CD14-positive monocyte (primary cell): ENCODE measurements around the gene SMURF2. TPM values are rescaled to one million over a fixed set of nuclear protein-coding genes. Genes with fewer than 3 reads are reported as not detected.
A peak's percentile ranks its signal among the peaks of the same experiment; 100 is the strongest.

ENCODE experiments used
- DNase-seq, 3 donors: peaks; one replicate each; pipeline ENCODE4 v3.0.0-alpha.2; 2011 to 2022
- H2AFZ ChIP-seq: 2 replicates; pipeline ENCODE4 v1.6.0; 2012; ENCODE audit warnings: mild to moderate bottlenecking, low read depth, low read length, inconsistent platforms; ENCODE audit not compliant: insufficient read depth, poor library complexity, severe bottlenecking
- H3K27ac ChIP-seq, 2 donors: 1 replicate in 1 of 2; 2 replicates in 1 of 2; pipeline ENCODE4 v1.5.1; 2012 to 2013; ENCODE audit warnings: low read length in 2 of 2, control low read depth in 1 of 2, inconsistent platforms in 1 of 2, low read depth in 1 of 2, mild to moderate bottlenecking in 1 of 2
- H3K27me3 ChIP-seq, 2 donors: one replicate each; pipeline versions ENCODE4 v1.6.0 to v1.6.1; 2011 to 2013; ENCODE audit warnings: low read length in 2 of 2; ENCODE audit not compliant: control insufficient read depth in 2 of 2, insufficient read depth in 2 of 2
- H3K36me3 ChIP-seq, 2 donors: replicated peaks in 1 of 2; 1 replicate in 1 of 2; 2 replicates in 1 of 2; pipeline versions ENCODE4 v1.5.1 to v1.6.1; 2012 to 2013; ENCODE audit warnings: low read length in 2 of 2, control low read depth in 1 of 2, inconsistent platforms in 1 of 2, mild to moderate bottlenecking in 1 of 2; ENCODE audit not compliant: insufficient read depth in 2 of 2, control insufficient read depth in 1 of 2
- H3K4me1 ChIP-seq, 2 donors: 1 replicate in 1 of 2; 2 replicates in 1 of 2; pipeline versions ENCODE4 v1.5.1 to v1.6.1; 2012 to 2013; ENCODE audit warnings: low read length in 2 of 2, control low read depth in 1 of 2, inconsistent platforms in 1 of 2, mild to moderate bottlenecking in 1 of 2, moderate library complexity in 1 of 2; ENCODE audit not compliant: insufficient read depth in 2 of 2, control insufficient read depth in 1 of 2
- H3K4me2 ChIP-seq: replicated peaks from 2 replicates; pipeline ENCODE3; 2012; ENCODE audit warnings: low read length, moderate library complexity, mild to moderate bottlenecking; ENCODE audit not compliant: poor library complexity, severe bottlenecking; ENCODE audit errors: extremely low read depth
- H3K4me3 ChIP-seq, 3 experiments: fragments of 200-600 bp in 1 of 3; sonication (generic) in 1 of 3; replicated peaks in 1 of 3; 1 replicate in 2 of 3; 2 replicates in 1 of 3; pipeline ENCODE4 v1.5.1; 2011 to 2013; ENCODE audit warnings: low read length in 3 of 3, mild to moderate bottlenecking in 3 of 3, control low read depth in 2 of 3, low read depth in 2 of 3, inconsistent platforms in 1 of 3, moderate library complexity in 1 of 3
- H3K79me2 ChIP-seq: 2 replicates; pipeline ENCODE4 v1.6.0; 2012; ENCODE audit warnings: mild to moderate bottlenecking, control low read depth, inconsistent platforms, low read length, moderate library complexity; ENCODE audit not compliant: insufficient read depth
- H3K9ac ChIP-seq: 2 replicates; pipeline ENCODE4 v1.6.0; 2017; ENCODE audit warnings: low read length, mild to moderate bottlenecking; ENCODE audit not compliant: insufficient read depth, poor library complexity, severe bottlenecking
- H3K9me3 ChIP-seq, 2 donors: replicated peaks in 1 of 2; 1 replicate in 1 of 2; 2 replicates in 1 of 2; pipeline versions ENCODE4 v1.5.1 to v1.6.1; 2012 to 2013; ENCODE audit warnings: low read length in 2 of 2, control low read depth in 1 of 2; ENCODE audit not compliant: control insufficient read depth in 1 of 2, insufficient read depth in 1 of 2
- H4K20me1 ChIP-seq: 2 replicates; pipeline ENCODE4 v1.6.0; 2012; ENCODE audit warnings: mild to moderate bottlenecking, low read length, control low read depth, moderate library complexity; ENCODE audit not compliant: insufficient read depth
- H3K27ac Mint-ChIP-seq, 7 donors: one replicate each; pipeline ENCODE4 v1.8.0; 2020; ENCODE audit warnings: mild to moderate bottlenecking in 7 of 7, mixed read lengths in 7 of 7, moderate library complexity in 6 of 7, inconsistent platforms in 2 of 7
- H3K27me3 Mint-ChIP-seq, 3 donors: one replicate each; pipeline ENCODE4 v1.8.0; 2021 to 2022; ENCODE audit warnings: low read depth in 3 of 3, mild to moderate bottlenecking in 3 of 3, mixed read lengths in 3 of 3, moderate library complexity in 3 of 3, inconsistent platforms in 1 of 3
- H3K36me3 Mint-ChIP-seq, 2 donors: one replicate each; pipeline ENCODE4 v1.8.0; 2020; ENCODE audit warnings: mixed read lengths in 2 of 2, inconsistent platforms in 1 of 2, mild to moderate bottlenecking in 1 of 2
- H3K4me1 Mint-ChIP-seq: one replicate; pipeline ENCODE4 v1.8.0; 2020; ENCODE audit warnings: mild to moderate bottlenecking, mixed read lengths
- H3K4me3 Mint-ChIP-seq, 2 donors: one replicate each; pipeline ENCODE4 v1.8.0; 2020; ENCODE audit warnings: mild to moderate bottlenecking in 2 of 2, mixed read lengths in 2 of 2, moderate library complexity in 1 of 2
- H3K9me3 Mint-ChIP-seq, 7 donors: one replicate each; pipeline ENCODE4 v1.8.0; 2020 to 2022; ENCODE audit warnings: mixed read lengths in 7 of 7, mild to moderate bottlenecking in 6 of 7, moderate library complexity in 6 of 7, inconsistent platforms in 2 of 7
- CTCF ChIP-seq: fragments of 200-600 bp; IDR thresholded peaks from one replicate; pipeline ENCODE4 v1.8.0; 2022; ENCODE audit warnings: antibody characterized with exemption, mild to moderate bottlenecking
- WGBS: methylation state at CpG from one replicate; pipeline ENCODE4 v1.1.5; 2013; ENCODE audit warnings: missing lambda C conversion rate; ENCODE audit not compliant: insufficient coverage; 5-methylcytosine and 5-hydroxymethylcytosine counted together
- intact Hi-C, 2 donors: fragments of 100-400 bp; cut with micrococcal nuclease; formaldehyde crosslinking; loops; one replicate each; pipeline versions ENCODE4 v1.15.0 to v1.15.1; 2023
- polyA plus RNA-seq, 3 donors: library from polyadenylated mRNA; depleted of rRNA in 1 of 3; unstranded in 2 of 3; stranded (reverse) in 1 of 3; fragments of 300-500 nt in 2 of 3; fragments of >200 nt in 1 of 3; fragmentation: Illumina TruSeq in 2 of 3; gene quantifications; 1 replicate in 2 of 3; 2 replicates in 1 of 3; pipeline ENCODE4 v1.2.3, GENCODE V29; 2012 to 2021

The SMURF2 gene
- polyA plus RNA-seq, 3 donors, result 2.2 to 12.9 (median 4.5) TPM

GRCh38 chr17:64638552-64639203, 23.4 kb downstream of the SMURF2 start:
- peaks cover 94% of the 10 kb centered on the region for H4K20me1 ChIP-seq
- Mint-ChIP-seq H3K4me1 (peaks cover 26% of the 10 kb centered on the region), H3K27ac (no peak overlapping the region), H3K36me3 (peaks cover 5 to 19% of the 10 kb centered on the region in 2 donors), H3K9me3 (no peaks in the 10 kb centered on the region), H3K4me3 (no peak overlapping the region), H3K27me3 (peaks cover 0 to 3% (median 0%) of the 10 kb centered on the region in 3 donors)
- no peak overlapping the region for H3K4me2 ChIP-seq
- peaks cover 10 to 22% of the 10 kb centered on the region in 2 donors for H3K4me1 ChIP-seq
- H2AFZ ChIP-seq, result no peak overlapping the region
- DNase-seq, result no peak
- TF ChIP-seq CTCF, result no peak
- no peak overlapping the region for H3K9ac ChIP-seq
- intact Hi-C loops, result no loop called here
- H3K27me3 ChIP-seq, result no peaks in the 10 kb centered on the region
- H3K4me3 ChIP-seq, result no peak overlapping the region
- WGBS, result 0% methylated on average over 1 of the region's 2 CpGs
- H3K27ac ChIP-seq, result no peak overlapping the region
- peaks cover 91% of the 10 kb centered on the region for H3K79me2 ChIP-seq
- peaks cover 0 to 3% of the 10 kb centered on the region in 2 donors for H3K36me3 ChIP-seq
- H3K9me3 ChIP-seq, result no peaks in the 10 kb centered on the region

DNA sequence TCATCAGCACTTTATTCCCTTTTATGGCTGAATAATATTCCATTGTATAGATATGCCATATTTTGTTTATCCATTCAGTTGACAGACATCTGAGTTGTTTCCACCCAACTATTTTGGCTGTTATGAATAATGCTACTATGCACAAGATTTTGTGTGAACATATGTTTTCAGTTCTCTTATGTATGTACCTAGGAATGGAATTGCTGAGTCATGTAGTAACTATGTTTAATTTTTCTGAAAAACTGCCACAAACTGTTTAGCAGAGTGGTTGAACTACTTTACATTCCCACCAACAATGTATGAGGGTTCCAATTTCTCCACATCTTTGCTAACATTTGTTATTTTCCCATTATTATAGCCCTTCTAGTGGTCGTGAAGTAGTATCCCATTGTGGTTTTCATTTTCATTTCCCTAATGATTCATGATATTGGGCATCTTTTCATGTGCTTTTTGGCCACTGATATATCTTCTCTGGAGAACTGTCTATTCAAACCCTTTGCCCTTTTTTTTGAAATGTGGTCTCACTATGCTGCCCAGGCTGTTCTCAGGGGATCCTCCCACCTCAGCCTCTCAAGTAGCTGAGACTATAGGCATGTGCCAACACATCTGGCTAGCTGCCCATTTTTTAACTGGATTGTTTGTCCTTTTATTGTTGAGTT, 26.3 kb downstream of the SMURF2 start:
- H3K9me3 ChIP-seq, result no peaks in the 10 kb centered on the region
- H3K4me1 Mint-ChIP-seq, result peaks cover 37% of the 10 kb centered on the region
- no peak overlapping the region for H3K4me3 ChIP-seq
- H3K36me3 ChIP-seq, result no peaks in the 10 kb centered on the region
- no peak overlapping the region for H2AFZ ChIP-seq
- no peak overlapping the region for H3K4me3 Mint-ChIP-seq
- peak overlapping the region in 1 of 2 donors; percentile 8 for H3K27ac ChIP-seq
- intact Hi-C loops, result no loop called here
- no peak overlapping the region for H3K4me2 ChIP-seq
- H3K9me3 Mint-ChIP-seq, result no peaks in the 10 kb centered on the region
- H3K79me2 ChIP-seq, result peaks cover 96% of the 10 kb centered on the region
- H3K27me3 ChIP-seq, result no peaks in the 10 kb centered on the region
- peaks cover 11 to 25% of the 10 kb centered on the region in 2 donors for H3K4me1 ChIP-seq
- no peak overlapping the region for H3K9ac ChIP-seq
- peaks cover 99% of the 10 kb centered on the region for H4K20me1 ChIP-seq
- DNase-seq, result no peak
- peak overlapping the region in 4 of 7 donors; percentile 54 to 75 (median 70) for H3K27ac Mint-ChIP-seq
- no CpG with 5 or more reads among the region's 1 CpG for WGBS
- H3K36me3 Mint-ChIP-seq, result peaks cover 0 to 19% of the 10 kb centered on the region in 2 donors
- peaks cover 0 to 3% (median 0%) of the 10 kb centered on the region in 3 donors for H3K27me3 Mint-ChIP-seq
- TF ChIP-seq CTCF, result no peak
